Common myeloid progenitor, CD34-positive (primary cell): ENCODE results near the gene ZMAT3.
A peak's percentile ranks its signal among the peaks of the same experiment; 100 is the strongest.

Source experiments
- CTCF ChIA-PET: fragments of 350-600 bp; sonication (Branson Sonifier 250); formaldehyde crosslinking; loops from one replicate; lab custom pipeline; 2021; ENCODE audit warnings: antibody characterized with exemption; lab: Charles Lee
- POLR2A ChIA-PET: fragments of 350-600 bp; sonication (Branson Sonifier 250); formaldehyde crosslinking; loops from one replicate; lab custom pipeline; 2021; ENCODE audit warnings: antibody characterized with exemption; lab: Charles Lee
- DNase-seq, 3 donors: peaks; one replicate each; pipeline versions ENCODE4 v3.0.0 to v3.0.0-alpha.2; 2013
- H3K27ac ChIP-seq, 2 experiments: 1 replicate in 1 of 2; 2 replicates in 1 of 2; pipeline ENCODE4 v1.7.0; 2013; ENCODE audit warnings: inconsistent platforms in 2 of 2, low read length in 2 of 2, mild to moderate bottlenecking in 2 of 2, low read depth in 1 of 2, moderate library complexity in 1 of 2; ENCODE audit not compliant: severe bottlenecking in 2 of 2, insufficient read depth in 1 of 2, poor library complexity in 1 of 2
- H3K27me3 ChIP-seq, 5 experiments: replicated peaks in 2 of 5; 1 replicate in 3 of 5; 2 replicates in 2 of 5; pipeline versions ENCODE4 v1.6.1 to v1.7.0; 2013; ENCODE audit warnings: low read length in 4 of 5, mild to moderate bottlenecking in 2 of 5, moderate library complexity in 2 of 5, inconsistent platforms in 1 of 5; ENCODE audit not compliant: insufficient read depth in 5 of 5, control insufficient read depth in 4 of 5
- H3K36me3 ChIP-seq, 4 experiments: 1 replicate in 2 of 4; 2 replicates in 2 of 4; pipeline versions ENCODE4 v1.6.1 to v1.7.0; 2013; ENCODE audit warnings: low read length in 3 of 4, control low read depth in 1 of 4, mild to moderate bottlenecking in 1 of 4; ENCODE audit not compliant: control insufficient read depth in 4 of 4, insufficient read depth in 4 of 4
- H3K4me1 ChIP-seq, 4 experiments: 1 replicate in 3 of 4; 2 replicates in 1 of 4; pipeline versions ENCODE4 v1.6.1 to v1.7.1; 2013; ENCODE audit warnings: low read length in 3 of 4, mild to moderate bottlenecking in 3 of 4, control low read depth in 1 of 4, inconsistent platforms in 1 of 4, moderate library complexity in 1 of 4; ENCODE audit not compliant: control insufficient read depth in 4 of 4, insufficient read depth in 4 of 4; ENCODE audit errors: control extremely low read depth in 1 of 4
- H3K4me3 ChIP-seq, 7 experiments: 1 replicate in 4 of 7; 2 replicates in 3 of 7; pipeline versions ENCODE4 v1.5.1 to v1.7.0; 2013; ENCODE audit warnings: mild to moderate bottlenecking in 7 of 7, low read length in 6 of 7, moderate library complexity in 6 of 7, inconsistent platforms in 2 of 7, low read depth in 2 of 7, control low read depth in 1 of 7; ENCODE audit not compliant: insufficient read depth in 4 of 7, control insufficient read depth in 1 of 7; ENCODE audit errors: extremely low read depth in 1 of 7
- H3K9me3 ChIP-seq, 5 experiments: 1 replicate in 4 of 5; 2 replicates in 1 of 5; pipeline versions ENCODE4 v1.6.1 to v1.7.1; 2013; ENCODE audit warnings: low read length in 4 of 5, mild to moderate bottlenecking in 2 of 5, inconsistent platforms in 1 of 5, low read depth in 1 of 5, moderate library complexity in 1 of 5; ENCODE audit not compliant: control insufficient read depth in 4 of 5, insufficient read depth in 2 of 5; ENCODE audit errors: control extremely low read depth in 1 of 5
- WGBS: methylation state at CpG from one replicate; pipeline ENCODE4 v1.1.5; 2013; ENCODE audit not compliant: insufficient coverage; 5-methylcytosine and 5-hydroxymethylcytosine counted together

Gene ZMAT3

DNA sequence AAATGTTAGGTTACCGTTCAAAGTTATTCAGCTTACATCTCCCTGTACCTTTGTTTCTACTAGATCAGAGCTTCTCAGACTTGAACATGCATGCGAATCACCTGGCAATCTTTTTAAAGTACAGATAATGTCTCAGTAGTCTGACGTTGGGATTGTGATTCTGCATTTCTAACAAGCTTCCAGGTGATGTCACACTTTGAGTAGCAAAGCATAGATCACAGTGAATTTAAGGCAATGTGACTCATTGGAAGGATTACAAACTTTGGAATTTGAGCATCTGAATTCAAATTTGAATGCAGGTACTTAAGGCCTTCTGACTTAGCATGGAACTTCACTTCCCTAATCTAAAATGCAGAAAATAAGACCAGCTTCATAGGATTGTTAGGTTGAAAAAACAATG is 10.8 kb upstream of the ZMAT3 start:
- POLR2A ChIA-PET = no interaction called here
- CTCF ChIA-PET = interaction anchor here (0.7 to 3.1 kb wide), 8 partner anchors 8 to 239 kb away, joined by 3 to 13 read pairs (median 4); no protein-coding TSS in a partner anchor
- WGBS = 61% methylated on average over 2 of the region's 3 CpGs

DNA sequence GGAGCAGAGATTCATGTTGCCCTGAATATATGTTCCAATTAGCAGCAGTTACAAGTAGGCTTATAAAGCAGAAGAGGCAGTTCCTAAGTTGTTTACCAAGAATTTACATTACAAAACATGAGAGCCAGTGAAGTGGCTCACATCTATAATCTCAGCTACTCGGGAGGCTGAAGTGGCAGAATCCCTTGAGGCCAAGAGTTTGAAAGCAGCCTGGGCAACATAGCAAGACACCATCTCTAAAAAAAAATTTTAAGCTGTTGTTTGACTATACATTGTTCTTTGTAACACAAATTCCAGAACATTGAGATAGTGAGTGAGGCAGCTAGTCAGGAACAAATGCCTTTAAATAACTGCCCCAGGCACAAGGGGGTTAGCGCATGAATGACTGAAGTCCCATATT is 10.3 kb upstream of the ZMAT3 start:
- POLR2A ChIA-PET = no interaction called here
- WGBS = 100% methylated on average over 1 of the region's 2 CpGs
- CTCF ChIA-PET = interaction anchor here (1.3 to 3.1 kb wide), 4 partner anchors 8 to 240 kb away, joined by 3 to 13 read pairs (median 10); no protein-coding TSS in a partner anchor

More for the DNA sequence above, 10.8 kb upstream of the ZMAT3 start:
- no peak for DNase-seq
- H3K4me1 ChIP-seq = no peaks in the 10 kb centered on the region
- H3K36me3 ChIP-seq = no peaks in the 10 kb centered on the region
- no peak overlapping the region for H3K27ac ChIP-seq
- no peak overlapping the region for H3K4me3 ChIP-seq
- no peaks in the 10 kb centered on the region for H3K27me3 ChIP-seq
- H3K9me3 ChIP-seq = no peaks in the 10 kb centered on the region

DNA sequence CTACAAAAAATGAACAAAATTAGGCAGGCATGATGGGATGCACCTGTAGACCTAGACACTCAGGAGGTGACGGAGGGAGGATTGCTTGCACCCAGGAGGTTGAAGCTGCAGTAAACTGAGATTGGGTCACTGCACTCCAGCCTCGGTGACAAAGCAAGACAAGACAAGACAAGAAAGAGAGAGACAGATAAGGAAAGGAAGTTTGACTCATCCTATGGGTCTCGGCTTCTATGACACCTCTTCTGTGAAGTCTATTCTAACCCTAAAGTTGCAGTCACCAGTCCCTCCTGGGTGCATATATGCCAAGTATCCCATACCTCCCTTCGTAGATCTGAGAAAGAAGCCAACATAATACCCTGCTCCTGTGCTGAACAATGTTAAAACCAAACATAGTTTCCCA is 7.9 kb upstream of the ZMAT3 start:
- Histone ChIP-seq H3K36me3 (no peaks in the 10 kb centered on the region), H3K27ac (no peak overlapping the region), H3K9me3 (no peaks in the 10 kb centered on the region), H3K4me1 (peaks cover 2 to 5% (median 4%) of the 10 kb centered on the region in 4 experiments), H3K4me3 (no peak overlapping the region), H3K27me3 (no peaks in the 10 kb centered on the region)
- WGBS = 100% methylated on average over 4 of the region's 4 CpGs
- DNase-seq = no peak
- ChIA-PET CTCF (no interaction called here), POLR2A (no interaction called here)

More for the DNA sequence above, 10.3 kb upstream of the ZMAT3 start:
- H3K4me1 ChIP-seq = no peaks in the 10 kb centered on the region
- no peak overlapping the region for H3K4me3 ChIP-seq
- no peaks in the 10 kb centered on the region for H3K9me3 ChIP-seq
- H3K36me3 ChIP-seq = no peaks in the 10 kb centered on the region
- H3K27me3 ChIP-seq = no peaks in the 10 kb centered on the region
- no peak overlapping the region for H3K27ac ChIP-seq
- no peak for DNase-seq

DNA sequence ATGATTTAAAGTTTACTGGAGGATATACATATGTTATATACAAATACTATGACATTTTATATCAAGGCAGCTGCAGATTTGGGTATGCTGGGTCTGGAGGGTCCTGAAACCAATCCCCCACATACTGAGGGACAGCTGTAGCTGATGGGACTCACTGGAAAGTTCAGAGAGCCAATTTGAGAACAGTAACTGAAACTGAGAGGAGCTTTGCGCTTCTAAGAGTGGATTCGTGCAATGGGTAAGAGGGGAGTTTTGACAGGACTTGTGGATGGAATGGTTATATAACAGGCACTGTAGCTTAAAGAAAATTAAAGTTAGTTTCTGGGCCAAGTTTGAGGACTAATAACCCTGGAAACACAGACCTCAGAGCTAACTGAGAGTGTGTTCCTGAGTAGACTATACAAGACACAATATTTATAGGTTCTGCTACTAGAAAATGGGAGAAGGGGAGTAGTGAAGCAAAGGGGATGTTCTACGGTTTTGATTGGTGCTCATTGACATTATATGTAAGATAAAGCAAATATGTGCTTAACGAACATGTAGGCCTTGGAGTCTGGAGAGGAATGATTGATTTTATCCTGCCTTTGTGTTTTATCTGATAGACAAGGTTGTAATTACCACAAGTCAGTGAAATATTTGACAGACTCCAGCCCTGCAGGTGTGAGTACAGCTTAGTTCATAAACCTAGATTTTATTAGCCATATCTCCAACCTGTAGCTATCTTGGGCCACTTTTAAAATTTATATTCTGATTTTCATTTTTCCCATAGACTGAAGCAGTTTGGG is 4.8 kb upstream of the ZMAT3 start:
- POLR2A ChIA-PET = no interaction called here
- Histone ChIP-seq H3K4me3 (no peak overlapping the region), H3K27me3 (no peaks in the 10 kb centered on the region), H3K9me3 (no peaks in the 10 kb centered on the region), H3K36me3 (no peaks in the 10 kb centered on the region), H3K4me1 (peaks cover 5 to 18% (median 15%) of the 10 kb centered on the region in 4 experiments), H3K27ac (no peak overlapping the region)
- CTCF ChIA-PET = interaction anchor here (0.8 to 2.2 kb wide), 5 partner anchors 8 to 29 kb away, joined by 3 to 8 read pairs (median 5); no protein-coding TSS in a partner anchor
- WGBS = 100% methylated on average over 3 of the region's 4 CpGs
- DNase-seq = no peak

- no peak overlapping the region for H3K4me3 ChIP-seq
- peak; percentile 11 to 76 (median 70) for DNase-seq
- ChIA-PET POLR2A (interaction anchor here (0.6 kb wide), 2 partner anchors 16 to 1537 kb away, joined by 3 read pairs; no protein-coding TSS in a partner anchor), CTCF (interaction anchor here (0.6 to 2.1 kb wide), 5 partner anchors 8 to 241 kb away, joined by 3 to 10 read pairs (median 5); no protein-coding TSS in a partner anchor)
- peaks cover 9 to 33% (median 25%) of the 10 kb centered on the region in 4 experiments for H3K4me1 ChIP-seq
- H3K36me3 ChIP-seq = no peaks in the 10 kb centered on the region
- H3K27ac ChIP-seq = no peak overlapping the region
- H3K9me3 ChIP-seq = no peaks in the 10 kb centered on the region
- WGBS = no CpG with 5 or more reads among the region's 3 CpGs
- no peaks in the 10 kb centered on the region for H3K27me3 ChIP-seq
Measured at GRCh38 chr3:179074656-179075055, 3.0 kb upstream of the ZMAT3 start.

DNA sequence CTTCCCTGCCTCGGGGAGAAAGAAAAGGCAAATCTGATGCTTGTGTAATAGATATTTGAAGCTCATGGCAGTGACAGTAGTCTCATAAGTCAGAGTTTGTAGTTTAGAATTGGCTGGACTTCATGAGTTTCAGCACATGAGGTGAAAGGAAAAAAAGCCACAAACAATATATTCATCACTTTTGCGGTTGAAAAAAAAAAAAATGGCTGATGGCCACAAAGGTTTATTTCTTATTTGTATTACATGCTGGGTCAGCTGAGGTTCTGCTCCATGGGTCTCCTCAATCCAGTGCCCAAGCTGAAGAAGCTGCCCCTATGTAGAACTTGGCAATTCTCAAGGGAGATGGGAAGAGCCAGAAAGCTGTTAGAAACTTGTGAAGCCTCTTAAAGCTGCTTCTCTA is 2.2 kb upstream of the ZMAT3 start:
- Histone ChIP-seq H3K9me3 (no peaks in the 10 kb centered on the region), H3K4me1 (peaks cover 9 to 33% (median 26%) of the 10 kb centered on the region in 4 experiments), H3K4me3 (no peak overlapping the region), H3K27ac (no peak overlapping the region), H3K27me3 (no peaks in the 10 kb centered on the region), H3K36me3 (no peaks in the 10 kb centered on the region)
- ChIA-PET CTCF (interaction anchor here (0.6 to 2.1 kb wide), 4 partner anchors 9 to 123 kb away, joined by 3 to 10 read pairs (median 6); no protein-coding TSS in a partner anchor), POLR2A (interaction anchor here (0.7 kb wide), 1 partner anchor 42 kb away, joined by 3 read pairs; no protein-coding TSS in a partner anchor)
- WGBS = no CpG with 5 or more reads among the region's 2 CpGs
- DNase-seq = no peak

- Histone ChIP-seq H3K4me3 (peak overlapping the region; percentile 69 to 89 (median 76)), H3K27me3 (no peaks in the 10 kb centered on the region), H3K27ac (peak overlapping the region in 1 of 2 experiments; percentile 79), H3K4me1 (peaks cover 9 to 33% (median 26%) of the 10 kb centered on the region in 4 experiments), H3K9me3 (no peaks in the 10 kb centered on the region), H3K36me3 (peaks cover 0 to 5% (median 0%) of the 10 kb centered on the region in 4 experiments)
- peak; percentile 26 to 80 (median 77) for DNase-seq
- ChIA-PET CTCF (interaction anchor here (1.2 to 4.7 kb wide), 3 partner anchors 33 to 250 kb away, joined by 3 to 17 read pairs (median 4); no protein-coding TSS in a partner anchor), POLR2A (interaction anchor here (1.0 kb wide), 1 partner anchor 76 kb away, joined by 3 read pairs; the partner anchor contains the start of gene PIK3CA)
- 0% methylated on average over 2 of the region's 7 CpGs for WGBS
Measured at GRCh38 chr3:179072100-179072438, 460 bp upstream of the ZMAT3 start.
